Esophagus muscularis mucosa (tissue), 4 donors: ENCODE results near the gene SPEM2. TPM values are rescaled to one million over a fixed set of nuclear protein-coding genes. Genes with fewer than 3 reads are reported as not detected.

ENCODE experiments used
- DNase-seq: peaks from one replicate; pipeline ENCODE4 v3.0.0-alpha.2; 2017; ENCODE audit errors: extremely low spot score
- H3K27ac ChIP-seq, 4 donors: fragments of 200-600 bp; sonication (generic); replicated peaks in 1 of 4; 1 replicate in 3 of 4; 2 replicates in 1 of 4; pipeline ENCODE4 v1.5.1; 2016 to 2019; ENCODE audit warnings: mild to moderate bottlenecking in 1 of 4
- H3K27me3 ChIP-seq, 4 donors: fragments of 200-600 bp; sonication (generic); one replicate each; pipeline versions ENCODE4 v1.5.1 to v1.6.0; 2016 to 2019
- H3K36me3 ChIP-seq, 4 donors: fragments of 200-600 bp; sonication (generic); one replicate each; pipeline ENCODE4 v1.5.1; 2016 to 2019
- H3K4me1 ChIP-seq, 4 donors: fragments of 200-600 bp; sonication (generic); one replicate each; pipeline ENCODE4 v1.5.1; 2016 to 2019
- H3K4me3 ChIP-seq, 4 donors: fragments of 200-600 bp; sonication (generic); 1 replicate in 2 of 4; 2 replicates in 2 of 4; pipeline ENCODE4 v1.5.1; 2016 to 2019; ENCODE audit warnings: mild to moderate bottlenecking in 4 of 4, moderate library complexity in 1 of 4
- H3K9me3 ChIP-seq, 4 donors: fragments of 200-600 bp; sonication (generic); 1 replicate in 3 of 4; 2 replicates in 1 of 4; pipeline ENCODE4 v1.5.1; 2016 to 2019
- CTCF ChIP-seq, 3 experiments: fragments of 200-600 bp in 2 of 3; fragments of 450-650 bp in 1 of 3; sonication (generic) in 2 of 3; IDR thresholded peaks; one replicate each; pipeline ENCODE4 v1.5.1; 2017 to 2019; ENCODE audit warnings: antibody characterized with exemption in 3 of 3, mild to moderate bottlenecking in 2 of 3, moderate library complexity in 1 of 3
- EP300 ChIP-seq: sonication (generic); formaldehyde crosslinking; IDR thresholded peaks from one replicate; pipeline ENCODE4 v1.6.1; 2017; ENCODE audit warnings: antibody characterized with exemption
- POLR2A ChIP-seq: fragments of 450-650 bp; IDR thresholded peaks from one replicate; pipeline ENCODE4 v1.6.1; 2017; ENCODE audit warnings: antibody characterized with exemption, moderate library complexity, mild to moderate bottlenecking, low read depth
- POLR2AphosphoS5 ChIP-seq, 2 donors: sonication (generic); formaldehyde crosslinking; IDR thresholded peaks; one replicate each; pipeline ENCODE4 v1.6.1; 2017; ENCODE audit warnings: antibody characterized with exemption in 2 of 2
- WGBS: methylation state at CpG from one replicate; pipeline ENCODE4 v1.1.5; 2018; 5-methylcytosine and 5-hydroxymethylcytosine counted together
- intact Hi-C: fragments of 100-400 bp; cut with DNase I; formaldehyde crosslinking; loops from one replicate; pipeline ENCODE4 v1.15.1; 2023
- total RNA-seq, 4 donors: library from RNA; depleted of rRNA; stranded (reverse); fragments of >200 nt; gene quantifications; one replicate each; pipeline versions ENCODE4 v1.1.0 to v1.2.1, GENCODE V29; 2016

Gene SPEM2
- total RNA-seq, 4 donors from 2014 or later = not detected

GRCh38 chr17:7438656-7439460 is 13.4 kb downstream of the SPEM2 start:
- intact Hi-C loops = loop anchor here (5.0 kb wide), 2 partner anchors 48 to 118 kb away; partner anchors contain the start of gene TNFSF13
- H3K36me3 ChIP-seq = no peaks in the 10 kb centered on the region
- peaks cover 57 to 71% (median 67%) of the 10 kb centered on the region in 4 donors for H3K4me1 ChIP-seq
- no peak for DNase-seq
- no peaks in the 10 kb centered on the region for H3K9me3 ChIP-seq
- no peak overlapping the region for H3K27ac ChIP-seq
- peak overlapping the region; percentile 43 to 62 (median 46) for H3K4me3 ChIP-seq
- H3K27me3 ChIP-seq = peaks cover 0 to 96% (median 37%) of the 10 kb centered on the region in 4 donors
- WGBS = 59% methylated on average over 11 of the region's 11 CpGs
- TF ChIP-seq POLR2AphosphoS5 (IDR thresholded peaks at IDR 0.05) (no peak), EP300 (no peak), POLR2A (no peak), CTCF (IDR thresholded peaks at IDR 0.05) (no peak)

- intact Hi-C loops = loop anchor here (5.0 kb wide), 2 partner anchors 48 to 118 kb away; partner anchors contain the start of gene TNFSF13
- 6% methylated on average over 20 of the region's 50 CpGs for WGBS
- no peak for TF ChIP-seq EP300
- TF ChIP-seq POLR2AphosphoS5 (IDR thresholded peaks at IDR 0.05) = no peak
- TF ChIP-seq POLR2A = no peak
- TF ChIP-seq CTCF (IDR thresholded peaks at IDR 0.05) = no peak
- peak within 1 kb of the TSS; percentile 43 to 62 (median 46) for H3K4me3 ChIP-seq
- H3K27ac ChIP-seq = no peak within 1 kb of the TSS
- DNase-seq = no peak
- H3K36me3 ChIP-seq = no peaks in the 10 kb centered on the region
- peaks cover 0 to 97% (median 37%) of the 10 kb centered on the region in 4 donors for H3K27me3 ChIP-seq
- peaks cover 59 to 72% (median 67%) of the 10 kb centered on the region in 4 donors for H3K4me1 ChIP-seq
- no peaks in the 10 kb centered on the region for H3K9me3 ChIP-seq
Measured at GRCh38 chr17:7439462-7440112, 14.2 kb downstream of the SPEM2 start, which contains the start of gene FGF11. TSS of gene FGF11 (plus strand) at chr17:7439512. CDS start at chr17:7439621, 109 bp downstream.

GRCh38 chr17:7440113-7440833 is 14.9 kb downstream of the SPEM2 start:
- no peaks in the 10 kb centered on the region for H3K9me3 ChIP-seq
- no peaks in the 10 kb centered on the region for H3K36me3 ChIP-seq
- DNase-seq = no peak
- TF ChIP-seq POLR2AphosphoS5 (IDR thresholded peaks at IDR 0.05) (no peak), POLR2A (no peak), EP300 (no peak), CTCF (IDR thresholded peaks at IDR 0.05) (no peak)
- no peak overlapping the region for H3K27ac ChIP-seq
- 7% methylated on average over 23 of the region's 46 CpGs for WGBS
- intact Hi-C loops = no loop called here
- H3K4me1 ChIP-seq = peaks cover 64 to 72% (median 68%) of the 10 kb centered on the region in 4 donors
- H3K27me3 ChIP-seq = peaks cover 0 to 98% (median 43%) of the 10 kb centered on the region in 4 donors
- H3K4me3 ChIP-seq = peak overlapping the region; percentile 37 to 48 (median 40)

GRCh38 chr17:7440834-7441195 is 15.4 kb downstream of the SPEM2 start:
- Histone ChIP-seq H3K27ac (no peak overlapping the region), H3K4me3 (peak overlapping the region in 2 of 4 donors; percentile 37 to 43), H3K27me3 (peaks cover 0 to 98% (median 48%) of the 10 kb centered on the region in 4 donors), H3K9me3 (no peaks in the 10 kb centered on the region), H3K4me1 (peaks cover 64 to 72% (median 67%) of the 10 kb centered on the region in 4 donors), H3K36me3 (no peaks in the 10 kb centered on the region)
- no peak for TF ChIP-seq POLR2A
- TF ChIP-seq EP300 = no peak
- no peak for TF ChIP-seq POLR2AphosphoS5 (IDR thresholded peaks at IDR 0.05)
- no peak for TF ChIP-seq CTCF (IDR thresholded peaks at IDR 0.05)
- 23% methylated on average over 12 of the region's 12 CpGs for WGBS
- intact Hi-C loops = no loop called here
- DNase-seq = no peak
